ENCODE results near the gene NINL.
A peak's percentile ranks its signal among the peaks of the same experiment; 100 is the strongest.

Gene NINL

DNA sequence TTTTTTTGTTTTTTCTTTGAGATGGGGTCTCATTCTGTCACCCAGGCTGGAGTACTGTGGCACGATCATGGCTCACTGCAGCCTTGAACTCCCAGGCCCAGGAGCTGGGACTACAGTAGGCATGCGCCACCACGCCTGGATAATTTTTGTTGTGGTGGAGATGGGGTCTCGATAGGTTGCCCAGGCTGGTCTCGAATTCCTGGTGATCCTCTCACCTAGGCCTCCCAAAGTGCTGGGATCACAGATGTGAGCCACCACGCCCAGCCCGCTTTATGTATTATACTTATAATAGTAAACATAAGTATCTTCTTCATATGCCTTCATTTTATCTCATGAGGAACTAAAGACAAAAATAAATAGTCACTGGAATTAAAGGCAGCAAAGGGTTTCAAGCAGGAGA is 114.3 kb downstream of the NINL start:
- DNase-seq (ENCODE audit: low read depth) = no peak
- H3K4me3 ChIP-seq (ENCODE audit: low read depth, low read length) = no peak overlapping the region
- TF ChIP-seq CTCF (IDR thresholded peaks at IDR 0.05; ENCODE audit: control insufficient read depth, extremely low read depth, insufficient read depth) = no peak

- no peak overlapping the region for H3K4me3 ChIP-seq (ENCODE audit: low read depth, low read length)
- DNase-seq (ENCODE audit: low read depth) = no peak
- TF ChIP-seq CTCF (IDR thresholded peaks at IDR 0.05; ENCODE audit: control insufficient read depth, extremely low read depth, insufficient read depth) = peak; percentile 73
These were observed 115.3 kb downstream of the NINL start for GRCh38 chr20:25470045-25470444.

GRCh38 chr20:25469558-25469957 is 115.8 kb downstream of the NINL start:
- TF ChIP-seq CTCF (IDR thresholded peaks at IDR 0.05; ENCODE audit: control insufficient read depth, extremely low read depth, insufficient read depth) = no peak
- DNase-seq (ENCODE audit: low read depth) = no peak
- H3K4me3 ChIP-seq (ENCODE audit: low read depth, low read length) = no peak overlapping the region

DNA sequence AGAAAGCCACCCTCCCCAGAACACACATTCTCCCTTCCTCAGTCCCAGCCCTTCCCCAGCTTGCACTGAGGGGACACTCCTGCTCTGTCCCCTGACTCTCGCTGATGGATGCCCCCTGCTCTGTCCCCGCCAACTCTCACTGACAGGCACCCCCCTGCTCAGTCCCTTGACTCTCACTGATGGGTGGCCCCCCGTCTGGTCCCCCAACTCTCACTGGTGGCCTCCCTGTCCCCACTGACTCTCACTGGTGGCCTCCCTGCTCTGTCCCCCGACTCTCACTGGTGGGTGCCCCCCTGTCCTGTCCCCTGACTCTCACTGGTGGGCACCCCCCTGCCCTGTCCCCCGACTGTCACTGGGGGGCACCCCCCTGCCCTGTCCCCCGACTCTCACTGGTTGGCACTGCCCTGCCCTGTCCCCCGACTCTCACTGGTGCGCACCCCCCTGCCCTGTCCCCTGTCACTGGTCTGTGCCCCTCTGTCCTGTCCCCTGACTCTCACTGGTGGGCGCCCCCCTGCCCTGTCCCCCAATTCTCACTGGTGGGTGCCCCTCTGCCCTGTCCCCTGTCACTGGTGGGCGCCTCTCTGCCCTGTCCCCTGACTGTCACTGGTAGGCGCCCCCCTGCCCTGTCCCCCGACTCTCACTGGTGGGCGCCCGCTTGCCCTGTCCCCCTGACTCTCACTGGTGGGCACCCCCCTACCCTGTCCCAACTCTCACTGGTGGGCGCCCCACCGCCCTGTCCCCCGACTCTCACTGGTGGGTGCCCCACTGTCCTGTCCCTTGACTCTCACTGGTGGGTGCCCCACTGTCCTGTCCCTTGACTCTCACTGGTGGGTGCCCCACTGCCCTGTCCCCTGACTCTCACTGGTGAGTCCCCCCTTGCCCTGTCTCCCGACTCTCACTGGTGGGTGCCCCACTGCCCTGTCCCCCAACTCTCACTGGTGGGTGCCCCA is 116.9 kb downstream of the NINL start:
- TF ChIP-seq CTCF (IDR thresholded peaks at IDR 0.05; ENCODE audit: control insufficient read depth, extremely low read depth, insufficient read depth) = no peak
- H3K4me3 ChIP-seq (ENCODE audit: low read depth, low read length) = no peak overlapping the region
- DNase-seq (ENCODE audit: low read depth) = no peak

- TF ChIP-seq CTCF (IDR thresholded peaks at IDR 0.05; ENCODE audit: control insufficient read depth, extremely low read depth, insufficient read depth) = no peak
- no peak for DNase-seq (ENCODE audit: low read depth)
These were observed 117.9 kb downstream of the NINL start for GRCh38 chr20:25467441-25467840.

GRCh38 chr20:25466846-25467245 is 118.5 kb downstream of the NINL start:
- TF ChIP-seq CTCF (IDR thresholded peaks at IDR 0.05; ENCODE audit: control insufficient read depth, extremely low read depth, insufficient read depth) = no peak
- no peak for DNase-seq (ENCODE audit: low read depth)
- H3K4me3 ChIP-seq (ENCODE audit: low read depth, low read length) = no peak overlapping the region

More at GRCh38 chr20:25467441-25467840, 117.9 kb downstream of the NINL start:
- no peak overlapping the region for H3K4me3 ChIP-seq (ENCODE audit: low read depth, low read length)
